IPS-NIHi7 (cell line): ENCODE results near the gene PRDX1.
"Not testable (repeated sequence)": the region's sequence is repeated elsewhere in the genome, so short reads cannot be mapped to it uniquely, and the experiment has no call there.

ENCODE experiments used
- DNase-seq: peaks from one replicate; pipeline ENCODE4 v3.0.0; 2012; ENCODE audit warnings: mixed read lengths; ENCODE audit errors: extremely low spot score

The PRDX1 gene

GRCh38 chr1:45503462-45504360 lies 18.0 kb downstream of the PRDX1 start:
- no peak for DNase-seq

GRCh38 chr1:45501505-45501859 lies 20.2 kb downstream of the PRDX1 start:
- no peak for DNase-seq

- no peak for DNase-seq
Measured at GRCh38 chr1:45499415-45499769, 22.3 kb downstream of the PRDX1 start.

GRCh38 chr1:45498279-45498678 lies 23.4 kb downstream of the PRDX1 start:
- no peak for DNase-seq

- peak; percentile 45 for DNase-seq
Measured at GRCh38 chr1:45493116-45493697, 28.5 kb downstream of the PRDX1 start.

GRCh38 chr1:45492691-45493090 lies 29.0 kb downstream of the PRDX1 start:
- DNase-seq, result no peak

- no peak for DNase-seq
Measured at GRCh38 chr1:45491487-45492260, 30.0 kb downstream of the PRDX1 start.

GRCh38 chr1:45490626-45491486 lies 30.8 kb downstream of the PRDX1 start, which contains the start of gene TESK2:
TESK2 (minus strand) TSS chr1:45491163; CDS start chr1:45457785, 33,378 bp downstream.
- peak; percentile 98 for DNase-seq

GRCh38 chr1:45490121-45490625 lies 31.5 kb downstream of the PRDX1 start:
- DNase-seq, result peak; percentile 42

GRCh38 chr1:45489379-45489778 lies 32.3 kb downstream of the PRDX1 start:
- DNase-seq, result not testable (repeated sequence)

- no peak for DNase-seq
Measured at GRCh38 chr1:45488666-45489377, 32.9 kb downstream of the PRDX1 start.

GRCh38 chr1:45485949-45486348 lies 35.7 kb downstream of the PRDX1 start:
- no peak for DNase-seq

- no peak for DNase-seq
Measured at GRCh38 chr1:45479039-45479748, 42.5 kb downstream of the PRDX1 start.

GRCh38 chr1:45478121-45478814 lies 43.4 kb downstream of the PRDX1 start:
- DNase-seq, result no peak

GRCh38 chr1:45477646-45478045 lies 44.0 kb downstream of the PRDX1 start:
- DNase-seq, result no peak

GRCh38 chr1:45474194-45474593 lies 47.5 kb downstream of the PRDX1 start:
- not testable (repeated sequence) for DNase-seq

- DNase-seq, result no peak
Measured at GRCh38 chr1:45473302-45473701, 48.4 kb downstream of the PRDX1 start.

GRCh38 chr1:45470306-45470798 lies 51.3 kb downstream of the PRDX1 start:
- DNase-seq, result no peak

GRCh38 chr1:45467353-45467752 lies 54.3 kb downstream of the PRDX1 start:
- DNase-seq, result not testable (repeated sequence)
